Measurements from ENCODE around the gene NR3C1.

Gene NR3C1

DNA sequence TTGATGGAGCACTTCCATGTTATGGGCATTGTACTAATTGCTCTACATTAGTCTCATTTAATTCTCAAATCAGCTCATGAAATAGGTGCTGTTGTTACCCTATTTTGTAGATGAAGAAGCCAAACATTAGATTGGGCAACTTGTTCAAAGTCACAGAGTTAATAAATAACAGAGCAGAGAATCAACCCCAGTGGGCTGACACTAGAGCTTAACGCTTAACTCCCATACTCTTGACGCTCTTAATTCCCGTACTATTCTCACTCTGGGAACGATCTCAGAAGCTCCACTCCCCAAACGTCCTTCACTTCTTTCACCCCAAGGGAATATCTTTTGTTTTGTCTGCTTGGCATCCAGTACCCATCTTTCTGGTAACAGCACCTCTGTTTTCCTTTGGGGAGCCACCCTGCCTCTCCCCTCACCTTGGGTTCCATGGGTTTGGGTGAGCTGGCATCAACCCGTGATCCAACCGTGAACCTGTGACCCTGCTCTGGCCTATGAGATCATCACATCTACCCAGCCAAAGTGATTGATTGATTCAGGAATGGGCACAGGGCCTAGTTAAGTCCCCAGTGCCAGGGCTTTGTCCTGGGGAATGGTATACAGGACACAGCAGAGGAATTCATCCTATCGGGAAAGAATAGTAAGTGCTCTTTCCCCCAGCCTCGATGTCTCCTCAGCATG is 169.2 kb downstream of the NR3C1 start:
- Histone ChIP-seq H3K4me2 (ENCODE audit: low read length) (no peak overlapping the region), H3K4me3 (ENCODE audit: low read length) (no peak overlapping the region), H3K4me1 (ENCODE audit: control insufficient read depth, low read length) (peaks cover 29% of the 10 kb centered on the region), H3K9me3 (ENCODE audit: control insufficient read depth, insufficient read depth, low read length) (no peaks in the 10 kb centered on the region), H4K20me1 (ENCODE audit: control insufficient read depth, insufficient read depth, low read depth, low read length) (no peaks in the 10 kb centered on the region), H3K9me2 (replicated peaks; ENCODE audit: control insufficient read depth, low read length) (no peaks in the 10 kb centered on the region), H3K79me2 (ENCODE audit: control insufficient read depth, low read length) (no peaks in the 10 kb centered on the region), H3F3A (ENCODE audit: control insufficient read depth, insufficient read depth) (peaks cover 1% of the 10 kb centered on the region; the same call in 1 of the 2 replicates), H3K27me3 (ENCODE audit: control insufficient read depth, low read length) (no peaks in the 10 kb centered on the region), H3K36me3 (ENCODE audit: control insufficient read depth, low read length) (no peaks in the 10 kb centered on the region), H3K27ac (ENCODE audit: low read depth, low read length) (no peak overlapping the region)
- TF ChIP-seq, protein P1, sequence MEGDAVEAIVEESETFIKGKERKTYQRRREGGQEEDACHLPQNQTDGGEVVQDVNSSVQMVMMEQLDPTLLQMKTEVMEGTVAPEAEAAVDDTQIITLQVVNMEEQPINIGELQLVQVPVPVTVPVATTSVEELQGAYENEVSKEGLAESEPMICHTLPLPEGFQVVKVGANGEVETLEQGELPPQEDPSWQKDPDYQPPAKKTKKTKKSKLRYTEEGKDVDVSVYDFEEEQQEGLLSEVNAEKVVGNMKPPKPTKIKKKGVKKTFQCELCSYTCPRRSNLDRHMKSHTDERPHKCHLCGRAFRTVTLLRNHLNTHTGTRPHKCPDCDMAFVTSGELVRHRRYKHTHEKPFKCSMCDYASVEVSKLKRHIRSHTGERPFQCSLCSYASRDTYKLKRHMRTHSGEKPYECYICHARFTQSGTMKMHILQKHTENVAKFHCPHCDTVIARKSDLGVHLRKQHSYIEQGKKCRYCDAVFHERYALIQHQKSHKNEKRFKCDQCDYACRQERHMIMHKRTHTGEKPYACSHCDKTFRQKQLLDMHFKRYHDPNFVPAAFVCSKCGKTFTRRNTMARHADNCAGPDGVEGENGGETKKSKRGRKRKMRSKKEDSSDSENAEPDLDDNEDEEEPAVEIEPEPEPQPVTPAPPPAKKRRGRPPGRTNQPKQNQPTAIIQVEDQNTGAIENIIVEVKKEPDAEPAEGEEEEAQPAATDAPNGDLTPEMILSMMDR (IDR thresholded peaks at IDR 0.05; ENCODE audit: low read depth, low read length, poor library complexity, severe bottlenecking) = no peak
- no peak for TF ChIP-seq EZH2phosphoT487 (IDR thresholded peaks at IDR 0.05; ENCODE audit: borderline replicate concordance, low read length)

DNA sequence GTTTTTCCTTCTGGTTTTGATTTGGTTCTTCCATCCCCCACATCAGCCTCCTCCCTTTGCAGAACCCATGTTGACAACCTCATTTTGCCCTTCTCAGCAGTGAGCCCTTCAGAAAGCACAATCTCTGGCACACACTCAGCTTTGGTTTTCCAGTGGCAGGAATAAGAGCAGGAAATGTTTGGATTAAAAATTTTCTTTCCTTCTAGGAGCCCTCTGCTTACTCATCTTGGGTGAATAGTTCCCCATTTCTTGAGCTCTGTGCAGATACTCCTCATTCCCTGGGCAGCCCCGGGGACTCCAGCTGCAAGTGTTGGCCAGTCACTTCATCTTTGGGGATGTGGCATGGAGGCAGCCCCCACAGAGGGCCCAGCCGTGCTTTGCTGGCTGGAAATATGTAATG is 170.5 kb downstream of the NR3C1 start:
- TF ChIP-seq, protein P1 (IDR thresholded peaks at IDR 0.05; ENCODE audit: low read depth, low read length, poor library complexity, severe bottlenecking) = no peak
- no peak for TF ChIP-seq EZH2phosphoT487 (IDR thresholded peaks at IDR 0.05; ENCODE audit: borderline replicate concordance, low read length)
- H3K4me3 ChIP-seq (ENCODE audit: low read length) = no peak overlapping the region
- no peak overlapping the region for H3K4me2 ChIP-seq (ENCODE audit: low read length)
- H3K9me3 ChIP-seq (ENCODE audit: control insufficient read depth, insufficient read depth, low read length) = no peaks in the 10 kb centered on the region
- peaks cover 41% of the 10 kb centered on the region for H3K4me1 ChIP-seq (ENCODE audit: control insufficient read depth, low read length)
- H4K20me1 ChIP-seq (ENCODE audit: control insufficient read depth, insufficient read depth, low read depth, low read length) = no peaks in the 10 kb centered on the region
- no peaks in the 10 kb centered on the region for H3K9me2 ChIP-seq (replicated peaks; ENCODE audit: control insufficient read depth, low read length)
- H3K36me3 ChIP-seq (ENCODE audit: control insufficient read depth, low read length) = no peaks in the 10 kb centered on the region
- no peaks in the 10 kb centered on the region for H3K79me2 ChIP-seq (ENCODE audit: control insufficient read depth, low read length)
- no peak overlapping the region for H3K27ac ChIP-seq (ENCODE audit: low read depth, low read length)
- H3F3A ChIP-seq (ENCODE audit: control insufficient read depth, insufficient read depth) = peaks cover 6% of the 10 kb centered on the region
- H3K27me3 ChIP-seq (ENCODE audit: control insufficient read depth, low read length) = no peaks in the 10 kb centered on the region

DNA sequence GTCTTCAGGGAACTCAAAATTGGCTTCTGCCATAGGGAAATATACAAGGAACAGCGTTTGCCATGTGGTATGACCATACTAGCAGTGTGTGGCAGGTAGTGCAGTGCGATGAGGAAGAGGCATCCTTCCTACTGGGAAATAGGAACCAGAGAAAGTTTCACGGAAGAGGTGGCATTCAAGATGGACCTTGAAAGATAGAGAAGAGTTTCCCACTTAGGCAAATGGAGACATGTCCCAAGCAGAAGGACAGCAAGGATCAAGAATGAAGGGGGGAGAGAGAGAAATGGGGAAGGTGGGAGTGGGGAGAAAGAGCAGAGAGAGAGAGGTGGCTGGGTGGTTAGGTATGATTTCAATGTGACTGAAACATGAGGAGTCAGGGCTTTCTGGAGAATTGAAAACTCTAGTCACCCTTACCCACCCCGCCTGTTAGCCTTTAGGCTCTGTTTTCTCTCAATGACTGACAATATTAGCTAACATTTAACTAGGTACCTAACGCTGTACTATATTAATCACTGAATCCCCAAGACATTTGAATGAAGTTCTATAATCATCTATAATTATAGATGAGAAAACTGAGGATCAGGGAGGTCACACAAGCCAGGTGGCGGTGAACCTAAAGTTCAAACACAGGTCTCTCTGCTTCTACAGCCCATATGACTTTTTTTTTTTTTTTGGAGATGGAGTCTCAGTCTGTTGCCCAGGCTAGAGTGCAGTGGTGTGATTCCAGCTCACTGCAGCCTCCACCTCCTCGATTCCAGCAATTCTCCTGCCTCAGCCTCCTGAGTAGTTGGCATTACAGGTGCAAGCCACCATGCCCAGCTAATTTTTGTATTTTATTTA is 171.3 kb downstream of the NR3C1 start:
- H3K27ac ChIP-seq (ENCODE audit: low read depth, low read length) = no peak overlapping the region
- no peaks in the 10 kb centered on the region for H3K36me3 ChIP-seq (ENCODE audit: control insufficient read depth, low read length)
- no peak for TF ChIP-seq EZH2phosphoT487 (IDR thresholded peaks at IDR 0.05; ENCODE audit: borderline replicate concordance, low read length)
- TF ChIP-seq, protein P1 (IDR thresholded peaks at IDR 0.05; ENCODE audit: low read depth, low read length, poor library complexity, severe bottlenecking) = no peak
- peaks cover 6% of the 10 kb centered on the region for H3F3A ChIP-seq (ENCODE audit: control insufficient read depth, insufficient read depth)
- H3K9me3 ChIP-seq (ENCODE audit: control insufficient read depth, insufficient read depth, low read length) = no peaks in the 10 kb centered on the region
- no peaks in the 10 kb centered on the region for H3K79me2 ChIP-seq (ENCODE audit: control insufficient read depth, low read length)
- no peaks in the 10 kb centered on the region for H3K27me3 ChIP-seq (ENCODE audit: control insufficient read depth, low read length)
- H3K4me1 ChIP-seq (ENCODE audit: control insufficient read depth, low read length) = peaks cover 44% of the 10 kb centered on the region
- no peaks in the 10 kb centered on the region for H4K20me1 ChIP-seq (ENCODE audit: control insufficient read depth, insufficient read depth, low read depth, low read length)
- H3K4me3 ChIP-seq (ENCODE audit: low read length) = no peak overlapping the region
- no peaks in the 10 kb centered on the region for H3K9me2 ChIP-seq (replicated peaks; ENCODE audit: control insufficient read depth, low read length)
- H3K4me2 ChIP-seq (ENCODE audit: low read length) = no peak overlapping the region
